GM18867 (cell line): Measurements from ENCODE around the gene AMMECR1.
"Not testable (repeated sequence)": the region's sequence is repeated elsewhere in the genome, so short reads cannot be mapped to it uniquely, and the experiment has no call there.

Experiments
- ATAC-seq: cut with Tn5 transposase; IDR thresholded peaks from one replicate; pipeline ENCODE4 v1.9.1; 2021; ENCODE audit warnings: mild to moderate bottlenecking, moderate library complexity; ENCODE audit not compliant: unreplicated experiment

Gene AMMECR1

GRCh38 chrX:110173192-110174175 lies 144.4 kb downstream of the AMMECR1 start:
- ATAC-seq = no peak

DNA sequence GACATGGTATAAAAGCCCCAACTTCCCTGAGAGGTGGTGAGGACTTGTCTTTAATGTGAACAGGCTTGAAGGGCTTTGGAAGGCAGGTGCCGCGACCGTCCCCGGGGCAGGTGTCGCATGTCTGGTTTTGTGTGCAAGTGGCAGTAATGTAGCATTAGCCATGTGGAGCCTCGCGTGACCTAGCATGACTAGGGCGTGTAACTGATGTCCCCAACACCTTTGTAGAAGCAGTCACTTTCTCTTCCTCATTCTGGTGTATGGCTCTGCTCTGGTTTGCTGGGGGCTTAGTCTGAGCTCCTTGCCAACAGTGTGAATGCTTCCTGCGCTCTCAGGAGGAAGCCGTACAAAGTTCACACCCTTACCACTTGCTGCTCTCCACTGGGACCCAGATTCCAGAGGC lies 145.7 kb downstream of the AMMECR1 start:
- peak; percentile 99 for ATAC-seq

DNA sequence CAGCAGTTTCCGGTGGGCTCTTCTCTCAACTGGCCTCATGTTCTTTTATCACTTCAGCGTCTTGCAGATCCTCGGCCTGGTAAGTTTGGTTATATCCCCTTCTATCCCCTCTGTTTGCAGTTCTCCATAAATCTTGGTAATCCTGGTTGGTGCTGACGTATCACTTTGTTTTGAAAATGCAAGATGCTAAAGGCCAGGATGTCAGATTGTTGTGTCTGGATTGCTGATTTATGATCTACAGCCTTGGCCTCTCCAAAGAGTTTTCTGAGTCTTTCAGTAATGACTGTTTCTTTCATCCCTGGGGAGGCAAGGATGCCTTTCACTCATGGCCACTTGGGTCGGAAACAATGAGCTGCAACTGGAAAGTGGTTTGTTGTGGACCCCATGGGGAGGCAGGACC lies 146.4 kb downstream of the AMMECR1 start:
- ATAC-seq = no peak

DNA sequence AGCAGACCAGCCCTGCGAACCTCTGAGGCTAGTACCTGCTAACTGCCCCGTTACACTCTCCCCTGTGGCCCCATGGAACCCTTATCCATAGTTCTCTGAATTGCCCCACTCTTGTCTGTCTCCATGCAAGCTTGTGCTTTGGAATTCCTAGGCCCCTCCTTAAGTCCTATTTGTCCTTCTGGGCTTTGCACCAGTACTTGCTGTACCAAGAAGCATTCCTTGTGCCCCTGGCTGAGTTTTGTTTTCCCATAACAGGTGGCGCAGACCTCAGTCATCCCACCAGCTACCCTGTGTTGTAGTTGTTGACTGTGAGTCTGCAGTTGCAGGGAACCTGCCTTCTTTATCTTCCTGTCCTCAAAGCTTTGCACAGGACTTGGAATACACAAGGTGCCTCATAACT lies 147.9 kb downstream of the AMMECR1 start:
- no peak for ATAC-seq

DNA sequence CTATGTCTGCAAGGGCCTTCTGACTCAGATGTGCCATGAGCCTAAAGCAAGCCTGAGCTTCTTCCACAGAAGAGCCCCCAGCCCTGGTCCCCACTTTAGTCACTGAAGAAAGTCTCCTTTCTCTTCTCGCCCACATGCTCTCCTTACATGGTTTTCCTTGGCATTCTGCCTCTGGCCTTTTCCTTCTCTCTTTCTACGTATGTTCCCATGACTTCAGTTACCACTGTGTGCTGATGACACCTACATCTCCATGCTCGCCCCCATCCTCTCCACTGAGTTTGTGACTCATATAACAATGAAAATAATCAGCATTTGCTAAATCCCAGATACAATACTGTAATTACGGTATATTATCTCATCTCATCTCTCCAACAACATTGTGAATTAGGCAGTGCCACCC lies 149.3 kb downstream of the AMMECR1 start:
- no peak for ATAC-seq

DNA sequence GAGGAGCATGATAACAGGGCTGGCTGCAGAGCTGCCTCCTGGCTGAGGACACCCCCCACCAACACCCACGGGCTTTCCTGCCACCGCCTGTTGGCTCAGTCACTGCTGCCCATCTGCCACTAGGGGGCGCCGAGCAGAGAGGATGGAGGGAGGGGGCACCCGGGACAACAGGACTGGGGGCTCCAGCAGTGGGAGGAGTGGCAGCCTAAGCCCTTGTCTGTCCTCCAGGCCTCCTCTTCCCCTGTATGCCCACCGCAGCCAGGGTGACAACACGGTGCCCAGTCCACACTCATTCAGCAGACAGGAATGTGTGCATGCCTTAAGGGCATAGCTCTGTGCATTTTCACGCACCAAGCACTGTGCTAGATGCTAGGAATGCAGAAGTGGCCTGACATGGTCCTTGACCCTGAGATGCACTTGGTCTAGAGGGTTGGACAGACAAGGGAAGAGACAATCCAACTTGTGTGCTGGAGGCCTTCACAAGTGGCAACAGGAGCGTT lies 149.9 kb downstream of the AMMECR1 start:
- ATAC-seq = no peak

DNA sequence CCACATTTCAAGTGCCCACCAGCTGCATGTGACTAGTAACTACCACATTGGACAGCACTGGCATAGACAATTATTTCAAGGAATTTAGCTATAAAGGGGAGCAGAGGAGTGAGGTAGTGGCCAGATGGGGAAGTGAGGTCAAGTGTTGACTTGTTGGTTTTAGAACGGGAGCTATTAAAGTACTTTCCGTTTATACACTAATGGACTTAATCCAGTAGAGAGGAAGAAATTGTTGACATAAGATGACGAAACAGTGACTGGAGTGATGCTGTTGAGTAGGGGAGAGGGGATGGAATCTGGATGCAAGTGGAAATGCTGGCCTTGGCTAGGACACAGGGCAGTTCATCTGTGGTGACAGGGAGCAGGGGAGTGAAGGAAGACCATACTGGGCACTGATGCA lies 154.4 kb downstream of the AMMECR1 start:
- no peak for ATAC-seq

GRCh38 chrX:110162867-110163266 lies 155.0 kb downstream of the AMMECR1 start:
- no peak for ATAC-seq

DNA sequence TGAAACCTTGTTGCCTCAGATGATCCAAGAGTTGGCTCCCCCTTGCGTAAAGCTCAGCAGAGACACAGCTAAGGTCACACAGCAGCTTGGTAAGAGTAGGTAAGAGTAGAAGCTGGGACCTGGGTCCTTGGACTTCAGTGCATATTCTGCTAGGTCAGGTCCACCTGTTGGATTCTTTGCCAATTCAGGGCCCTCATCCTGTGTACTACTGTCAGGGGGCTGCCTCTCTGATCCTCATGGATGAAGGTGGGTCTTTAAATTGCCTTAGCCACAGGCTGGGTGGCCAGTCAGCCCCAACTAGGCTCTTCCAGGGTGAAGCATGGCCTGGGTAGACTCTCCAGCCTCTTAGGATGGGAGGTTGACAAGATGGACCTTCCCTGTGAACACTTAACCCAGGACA lies 155.8 kb downstream of the AMMECR1 start:
- ATAC-seq = no peak

GRCh38 chrX:110161361-110161686 lies 156.6 kb downstream of the AMMECR1 start:
- no peak for ATAC-seq

DNA sequence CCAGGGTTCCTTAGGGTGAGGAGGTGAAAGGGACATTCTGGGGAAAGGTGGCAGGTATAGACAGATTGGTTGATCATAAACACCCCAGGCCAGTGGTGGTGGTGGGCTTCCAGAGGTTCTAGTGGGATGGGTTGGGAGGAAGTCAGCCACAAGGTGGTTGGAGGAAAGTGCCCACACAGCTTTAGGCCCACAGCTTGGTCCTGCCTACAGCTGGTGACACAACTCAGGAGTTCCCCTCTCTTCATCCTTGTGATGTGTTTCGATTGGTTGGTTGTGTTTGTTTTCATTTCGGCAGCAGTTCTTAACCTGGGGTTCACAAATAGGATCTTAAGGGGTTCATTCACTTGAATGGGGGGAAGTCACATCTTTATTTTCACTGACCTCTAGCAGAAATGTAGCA lies 158.0 kb downstream of the AMMECR1 start:
- no peak for ATAC-seq

GRCh38 chrX:110159235-110159634 lies 158.7 kb downstream of the AMMECR1 start:
- no peak for ATAC-seq

DNA sequence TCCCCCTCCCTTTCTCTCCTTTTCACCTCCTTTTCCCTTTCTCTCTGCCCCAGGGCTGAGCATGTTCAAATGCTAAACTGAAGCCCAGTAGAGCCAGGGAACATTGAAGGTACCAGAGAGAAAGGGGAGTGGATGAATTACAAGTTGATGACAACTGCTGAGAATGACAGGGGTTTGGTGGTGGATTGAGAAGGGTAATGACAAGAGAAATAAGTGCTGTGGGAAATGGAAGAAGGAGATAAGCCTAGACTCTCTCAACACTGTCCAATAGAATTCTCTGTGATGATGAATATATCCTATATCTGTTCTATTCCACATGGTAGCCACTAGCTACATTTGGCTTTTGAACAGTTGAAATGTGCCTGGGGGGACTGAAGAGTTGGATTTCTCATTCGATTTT lies 160.4 kb downstream of the AMMECR1 start:
- no peak for ATAC-seq

DNA sequence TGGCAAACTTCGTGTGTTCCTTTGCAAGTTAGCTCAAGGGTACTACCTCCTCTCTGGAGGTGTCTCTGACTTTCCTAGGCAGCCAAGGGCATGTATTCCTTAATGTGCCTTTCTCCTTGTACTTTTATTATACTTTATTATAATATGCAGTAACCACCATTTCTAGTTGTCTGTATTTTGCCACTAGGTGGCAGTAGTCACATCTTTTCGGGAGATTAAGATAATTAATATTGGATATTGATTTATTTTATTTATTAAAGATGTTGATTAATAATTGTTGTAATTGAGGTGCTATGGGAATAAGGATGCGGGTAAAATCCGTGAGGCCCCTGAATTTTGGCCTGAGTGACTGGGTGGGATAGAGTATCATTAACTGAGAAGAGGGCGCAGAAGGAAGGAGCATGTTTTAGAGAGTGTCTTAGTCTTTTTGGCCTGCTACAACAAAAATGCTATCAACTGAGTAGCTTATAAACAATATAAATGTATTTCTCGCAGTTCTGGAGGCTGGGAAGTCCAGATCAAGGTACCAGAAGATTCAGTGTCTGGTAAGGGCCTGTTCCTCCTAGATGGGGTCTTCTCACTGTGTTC lies 161.6 kb downstream of the AMMECR1 start:
- no peak for ATAC-seq

GRCh38 chrX:110155759-110156158 lies 162.1 kb downstream of the AMMECR1 start:
- ATAC-seq = no peak

GRCh38 chrX:110154328-110154727 lies 163.6 kb downstream of the AMMECR1 start:
- not testable (repeated sequence) for ATAC-seq

- no peak for ATAC-seq
Observed at GRCh38 chrX:110153896-110154295, 164.0 kb downstream of the AMMECR1 start.

DNA sequence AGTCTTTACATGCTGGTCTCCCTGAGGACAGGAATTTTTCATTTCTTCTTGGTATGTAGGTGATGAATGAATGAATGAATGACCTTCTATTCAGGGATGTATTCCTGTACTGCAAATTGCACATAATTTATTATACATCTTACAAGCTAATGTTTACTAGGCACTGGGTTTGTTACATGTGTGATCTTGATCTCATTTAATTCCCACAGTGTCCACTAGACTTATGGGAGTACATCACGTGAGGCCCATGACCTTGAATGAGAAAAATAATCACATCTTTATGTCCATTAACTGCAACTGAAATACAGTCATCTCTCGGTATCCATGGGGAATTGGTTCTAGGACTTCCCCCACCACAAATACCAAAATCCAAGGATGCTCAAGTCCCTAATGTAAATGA lies 164.6 kb downstream of the AMMECR1 start:
- ATAC-seq = no peak

- ATAC-seq = no peak
Observed at GRCh38 chrX:110146521-110146920, 171.4 kb downstream of the AMMECR1 start.

- peak; percentile 73 for ATAC-seq
Observed at GRCh38 chrX:110145854-110146253, 172.0 kb downstream of the AMMECR1 start.

GRCh38 chrX:110145311-110145710 lies 172.6 kb downstream of the AMMECR1 start:
- no peak for ATAC-seq
